A673 (cell line): Measurements from ENCODE around the gene FCN1. TPM values are rescaled to one million over a fixed set of nuclear protein-coding genes. Genes with fewer than 3 reads are reported as not detected.

Experiments
- BruUV-seq: library from RNA; stranded (reverse); fragments of 400-500 nt; replicated peaks from 2 replicates; lab custom pipeline; 2021; lab: Mats Ljungman, UMichigan
- CTCF ChIA-PET: fragments of 300-600 bp; sonication (Branson Sonifier 250); formaldehyde crosslinking; loops from one replicate; lab custom pipeline; 2022; ENCODE audit warnings: antibody characterized with exemption; lab: Charles Lee
- POLR2A ChIA-PET: fragments of 300-600 bp; sonication (Branson Sonifier 250); formaldehyde crosslinking; loops from one replicate; lab custom pipeline; 2022; ENCODE audit warnings: antibody characterized with exemption; ENCODE audit not compliant: low non-redundant PET; lab: Charles Lee
- DNase-seq: peaks from one replicate; pipeline ENCODE4 v3.0.0-alpha.2; 2015; ENCODE audit warnings: low spot score
- H3K27ac ChIP-seq: fragments of 200-600 bp; sonication (generic); 2 replicates; pipeline ENCODE4 v1.5.1; 2016; ENCODE audit warnings: mixed run types, low read depth, mild to moderate bottlenecking, mixed read lengths, antibody characterized with exemption, low read length; ENCODE audit not compliant: poor library complexity, severe bottlenecking
- H3K27me3 ChIP-seq: fragments of 200-600 bp; sonication (generic); replicated peaks from 2 replicates; pipeline ENCODE4 v1.6.1; 2017; ENCODE audit warnings: mixed run types, low read depth, mild to moderate bottlenecking, mixed read lengths, antibody characterized with exemption, low read length; ENCODE audit not compliant: insufficient read depth, poor library complexity
- H3K36me3 ChIP-seq: fragments of 200-600 bp; sonication (generic); 2 replicates; pipeline ENCODE4 v1.6.1; 2016; ENCODE audit warnings: mixed run types, mild to moderate bottlenecking, mixed read lengths, antibody characterized with exemption, low read length; ENCODE audit not compliant: insufficient read depth, poor library complexity, severe bottlenecking
- H3K4me1 ChIP-seq: fragments of 200-600 bp; sonication (generic); 2 replicates; pipeline ENCODE4 v1.6.1; 2017; ENCODE audit warnings: mixed run types, mild to moderate bottlenecking, mixed read lengths, antibody characterized with exemption, low read length; ENCODE audit not compliant: insufficient read depth, poor library complexity, severe bottlenecking
- H3K4me3 ChIP-seq: fragments of 200-600 bp; sonication (generic); 2 replicates; pipeline ENCODE4 v1.5.1; 2016; ENCODE audit warnings: low read depth, mixed run types, mild to moderate bottlenecking, mixed read lengths, low read length; ENCODE audit not compliant: poor library complexity, severe bottlenecking
- H3K9me3 ChIP-seq: fragments of 200-600 bp; sonication (generic); 2 replicates; pipeline ENCODE4 v1.6.1; 2016; ENCODE audit warnings: mixed run types, low read depth, mild to moderate bottlenecking, mixed read lengths, antibody characterized with exemption, low read length; ENCODE audit not compliant: poor library complexity, severe bottlenecking
- EZH2 ChIP-seq: fragments of 200-600 bp; sonication (generic); IDR thresholded peaks from 2 replicates; pipeline ENCODE4 v1.6.1; 2017; ENCODE audit warnings: borderline replicate concordance, low read depth, mild to moderate bottlenecking, mixed read lengths, antibody characterized with exemption, low read length; ENCODE audit not compliant: poor library complexity, severe bottlenecking
- intact Hi-C: fragments of 100-400 bp; cut with micrococcal nuclease; formaldehyde crosslinking; loops from one replicate; pipeline ENCODE4 v1.10.0; 2022; ENCODE audit not compliant: unreplicated experiment
- total RNA-seq: library from RNA; stranded (reverse); gene quantifications from 2 replicates; pipeline ENCODE4 v1.2.3, GENCODE V29; 2021
- TF ChIP-seq, protein P1 (sequence below): fragments of 300-800, 200-600 bp; sonication (generic); conservative IDR thresholded peaks from 2 replicates; pipeline ENCODE4 v1.5.1; 2017; ENCODE audit warnings: low read depth, mild to moderate bottlenecking, antibody characterized with exemption, low read length, moderate library complexity, mixed read lengths

Gene FCN1
- total RNA-seq, 1 experiment from 2014 or later = not detected

DNA sequence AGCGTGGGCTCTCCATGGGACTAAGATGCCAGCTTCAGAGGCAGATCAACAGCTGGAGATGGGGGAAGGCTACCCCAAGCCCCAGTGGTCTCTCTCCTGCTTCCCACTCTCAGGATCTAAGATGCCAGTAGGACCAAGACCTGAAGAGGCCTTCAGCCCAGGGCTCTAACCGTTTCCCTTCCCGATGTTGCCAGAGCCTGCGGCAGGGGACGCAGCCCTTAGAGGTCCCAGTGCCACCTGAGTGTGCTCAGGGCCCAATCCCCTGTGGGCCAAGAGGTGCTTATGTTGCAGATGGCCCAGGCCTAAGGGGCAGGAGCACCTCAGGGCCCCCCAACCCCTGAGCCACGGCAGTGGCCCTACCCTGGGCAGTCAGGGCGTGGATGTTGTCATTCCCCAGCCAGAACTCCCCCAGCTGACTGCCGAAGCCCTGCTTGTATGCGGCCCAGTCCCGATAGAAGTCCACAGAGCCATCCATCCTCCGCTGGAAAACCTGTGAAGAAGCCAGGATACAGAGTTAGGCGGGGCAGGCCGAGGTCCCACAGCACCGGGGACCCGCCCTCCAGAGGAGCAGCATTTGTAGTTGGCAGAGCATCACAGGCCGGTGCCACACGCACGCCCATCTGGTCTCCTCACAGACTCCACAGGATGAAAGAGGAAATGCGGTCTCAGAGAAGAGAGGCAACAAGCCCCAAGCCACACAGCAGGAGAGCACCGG is 5.4 kb downstream of the FCN1 start:
- TF ChIP-seq EZH2 = no peak
- TF ChIP-seq, protein P1, sequence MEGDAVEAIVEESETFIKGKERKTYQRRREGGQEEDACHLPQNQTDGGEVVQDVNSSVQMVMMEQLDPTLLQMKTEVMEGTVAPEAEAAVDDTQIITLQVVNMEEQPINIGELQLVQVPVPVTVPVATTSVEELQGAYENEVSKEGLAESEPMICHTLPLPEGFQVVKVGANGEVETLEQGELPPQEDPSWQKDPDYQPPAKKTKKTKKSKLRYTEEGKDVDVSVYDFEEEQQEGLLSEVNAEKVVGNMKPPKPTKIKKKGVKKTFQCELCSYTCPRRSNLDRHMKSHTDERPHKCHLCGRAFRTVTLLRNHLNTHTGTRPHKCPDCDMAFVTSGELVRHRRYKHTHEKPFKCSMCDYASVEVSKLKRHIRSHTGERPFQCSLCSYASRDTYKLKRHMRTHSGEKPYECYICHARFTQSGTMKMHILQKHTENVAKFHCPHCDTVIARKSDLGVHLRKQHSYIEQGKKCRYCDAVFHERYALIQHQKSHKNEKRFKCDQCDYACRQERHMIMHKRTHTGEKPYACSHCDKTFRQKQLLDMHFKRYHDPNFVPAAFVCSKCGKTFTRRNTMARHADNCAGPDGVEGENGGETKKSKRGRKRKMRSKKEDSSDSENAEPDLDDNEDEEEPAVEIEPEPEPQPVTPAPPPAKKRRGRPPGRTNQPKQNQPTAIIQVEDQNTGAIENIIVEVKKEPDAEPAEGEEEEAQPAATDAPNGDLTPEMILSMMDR = no peak
- intact Hi-C loops = no loop called here
- BruUV-seq = no TSS peak
- Histone ChIP-seq H3K36me3 (no peaks in the 10 kb centered on the region), H3K4me3 (no peak overlapping the region), H3K27me3 (no peaks in the 10 kb centered on the region), H3K27ac (no peak overlapping the region), H3K9me3 (no peaks in the 10 kb centered on the region), H3K4me1 (no peaks in the 10 kb centered on the region)
- CTCF ChIA-PET = no interaction called here
- no peak for DNase-seq
- POLR2A ChIA-PET = no interaction called here

DNA sequence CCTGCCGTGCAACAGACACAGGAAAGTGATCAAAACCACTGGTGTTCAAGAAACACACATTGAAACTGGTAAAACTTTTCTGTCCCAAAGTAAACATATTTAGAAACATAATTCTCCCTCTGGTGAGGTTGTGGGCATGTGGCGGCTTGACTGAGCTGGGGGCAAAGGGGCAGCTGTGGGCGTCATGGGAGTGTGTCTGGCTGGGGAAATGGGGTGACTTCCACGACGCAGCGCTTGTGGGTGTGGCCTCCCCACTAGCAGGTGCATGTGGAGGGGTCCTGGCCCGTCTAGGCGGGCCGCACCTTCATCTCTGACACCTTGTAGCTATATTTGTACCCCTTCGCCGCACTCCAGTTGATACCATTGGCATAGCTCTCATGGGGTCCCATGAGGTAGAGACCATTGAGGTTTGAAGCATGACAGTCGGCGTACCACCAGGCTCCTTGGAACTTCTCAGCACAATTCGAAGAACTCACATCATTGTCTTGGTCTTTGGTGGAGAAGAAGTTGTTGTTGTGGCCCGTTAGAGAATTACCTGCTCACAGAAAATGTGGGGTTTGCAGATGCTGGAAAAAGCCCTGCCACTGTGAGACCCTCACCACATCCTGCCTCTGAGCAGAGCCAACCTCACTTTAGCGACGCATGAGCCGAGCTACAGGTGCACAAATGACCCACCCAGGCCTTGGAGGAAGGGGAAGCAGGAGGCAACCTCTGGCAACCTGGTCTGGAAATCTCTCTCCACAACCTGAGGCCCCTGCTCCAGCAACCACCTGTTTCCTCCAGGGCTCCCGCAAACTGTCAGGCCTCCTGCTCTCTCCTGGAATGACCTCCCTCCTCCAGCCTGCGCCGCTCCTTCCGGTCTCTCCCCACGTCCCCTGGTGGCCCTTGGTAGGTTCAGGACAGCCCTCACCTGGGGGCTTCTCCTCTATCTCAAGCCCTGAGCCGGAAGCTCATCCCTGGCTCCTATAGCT is 7.9 kb downstream of the FCN1 start:
- Histone ChIP-seq H3K36me3 (no peaks in the 10 kb centered on the region), H3K27ac (no peak overlapping the region), H3K4me1 (no peaks in the 10 kb centered on the region), H3K9me3 (no peaks in the 10 kb centered on the region), H3K27me3 (no peaks in the 10 kb centered on the region), H3K4me3 (no peak overlapping the region)
- TF ChIP-seq, protein P1 = no peak
- no peak for TF ChIP-seq EZH2
- POLR2A ChIA-PET = no interaction called here
- no peak for DNase-seq
- BruUV-seq = no TSS peak
- intact Hi-C loops = no loop called here
- CTCF ChIA-PET = no interaction called here

DNA sequence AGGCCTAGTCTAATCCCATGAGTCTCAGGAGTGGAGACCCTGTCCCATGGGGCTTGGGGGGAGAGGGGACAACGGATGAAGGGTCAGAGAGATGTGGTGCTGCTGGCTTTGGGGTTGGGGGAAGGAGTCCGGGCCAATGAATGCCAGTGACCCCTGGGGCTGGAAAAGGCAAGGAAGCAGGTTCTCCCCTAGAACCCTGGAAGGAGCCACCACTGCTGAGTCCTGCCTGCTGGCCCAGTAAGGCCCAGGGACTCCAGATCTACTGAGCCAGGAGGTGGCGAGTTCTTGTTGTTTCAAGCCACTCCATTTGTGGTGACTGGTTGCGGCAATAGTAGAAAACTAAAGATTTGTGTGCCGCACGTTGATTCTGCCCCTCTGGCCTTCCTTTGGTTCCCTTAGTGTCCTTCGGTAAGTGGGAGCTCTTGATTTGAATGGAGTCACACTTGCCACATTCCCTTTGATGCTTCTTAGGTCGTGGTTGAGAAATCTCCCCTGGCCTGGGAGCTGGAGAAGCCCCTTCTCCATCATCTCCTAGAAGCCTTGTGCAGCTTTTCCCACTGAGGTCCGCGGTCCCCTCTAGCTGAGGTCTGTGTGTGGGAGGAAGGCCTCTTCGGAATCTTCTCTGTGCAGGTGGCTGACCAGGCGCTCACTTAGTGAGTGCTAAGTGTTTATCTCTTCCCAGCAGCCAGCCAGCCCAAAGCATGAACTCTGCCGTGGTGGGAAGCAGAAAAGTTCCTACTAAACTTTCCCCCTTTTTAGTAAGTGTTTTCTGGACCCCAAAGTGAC is 9.0 kb downstream of the FCN1 start:
- H3K4me3 ChIP-seq = no peak overlapping the region
- TF ChIP-seq EZH2 = no peak
- TF ChIP-seq, protein P1 = no peak
- H3K36me3 ChIP-seq = no peaks in the 10 kb centered on the region
- CTCF ChIA-PET = no interaction called here
- DNase-seq = no peak
- H3K4me1 ChIP-seq = no peaks in the 10 kb centered on the region
- BruUV-seq = no TSS peak
- H3K27ac ChIP-seq = no peak overlapping the region
- H3K27me3 ChIP-seq = no peaks in the 10 kb centered on the region
- POLR2A ChIA-PET = no interaction called here
- H3K9me3 ChIP-seq = no peaks in the 10 kb centered on the region
- intact Hi-C loops = no loop called here
